CD4-positive, alpha-beta T cell treated with Interleukin-4 for 1 hour (primary cell): ENCODE data around the gene TGFBR3L.
"Not testable (repeated sequence)": the region's sequence is repeated elsewhere in the genome, so short reads cannot be mapped to it uniquely, and the experiment has no call there.

Experiments
- DNase-seq, 2 donors: peaks; one replicate each; pipeline ENCODE4 v3.0.0-alpha.2; 2020 to 2022

TGFBR3L gene

GRCh38 chr19:7881910-7882309 lies 32.7 kb upstream of the TGFBR3L start:
- DNase-seq, result no peak

DNA sequence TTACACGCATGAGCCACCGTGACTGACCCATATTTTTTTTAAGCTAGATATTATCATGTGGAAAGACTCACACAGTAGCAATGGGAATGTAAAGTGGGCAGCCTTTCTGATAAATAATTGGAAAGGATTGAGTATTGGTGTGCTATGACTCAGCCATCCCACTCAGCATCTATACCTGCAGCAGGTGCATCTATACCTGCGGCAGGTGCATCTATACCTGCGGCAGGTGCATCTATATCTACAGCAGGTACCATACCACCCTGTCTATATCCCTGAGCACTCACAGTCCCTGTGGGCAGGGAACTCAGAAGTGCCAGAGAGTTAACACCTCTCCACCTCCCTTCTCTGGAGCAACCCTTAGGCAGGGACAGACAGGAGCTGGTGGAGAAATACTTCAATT lies 31.5 kb upstream of the TGFBR3L start:
- DNase-seq, result no peak

DNA sequence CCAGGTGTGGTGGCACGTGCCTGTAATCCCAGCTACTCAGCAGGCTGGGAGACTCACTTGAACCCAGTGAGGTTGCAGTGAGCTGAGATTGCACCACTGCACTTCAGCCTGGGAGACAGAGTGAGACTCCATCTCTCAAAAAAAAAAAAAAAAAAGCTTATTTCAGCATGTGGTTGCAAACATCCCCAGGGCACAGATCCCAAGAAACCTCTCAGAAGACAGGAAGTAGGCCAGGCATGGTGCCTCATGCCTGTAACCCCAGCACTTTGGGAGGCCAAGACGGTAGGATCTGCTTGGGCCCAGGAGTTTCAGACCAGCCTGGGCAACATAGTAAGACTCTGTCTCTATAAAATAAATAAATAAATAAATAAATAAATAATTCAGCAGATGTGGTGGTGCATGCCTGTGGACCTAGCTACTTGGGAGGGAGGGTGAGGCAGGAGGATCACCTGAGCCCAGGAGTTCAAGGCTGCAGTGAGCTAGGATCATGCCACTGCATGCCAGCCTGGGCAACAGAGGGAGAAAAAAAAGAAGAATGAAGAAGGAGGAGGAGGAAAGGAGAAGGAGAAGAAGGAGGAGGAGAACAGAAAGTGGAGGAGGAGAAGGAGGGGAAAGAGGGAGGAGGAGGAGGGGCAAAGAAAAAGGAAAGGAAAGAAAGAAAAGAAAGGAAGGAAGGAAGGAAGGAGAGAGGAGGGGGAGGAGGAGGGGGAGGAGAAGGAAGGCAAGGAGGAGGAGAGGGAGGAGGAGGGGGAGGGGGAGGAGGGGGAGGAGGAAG lies 30.6 kb upstream of the TGFBR3L start:
- no peak for DNase-seq

GRCh38 chr19:7885818-7886217 lies 28.8 kb upstream of the TGFBR3L start:
- no peak for DNase-seq

DNA sequence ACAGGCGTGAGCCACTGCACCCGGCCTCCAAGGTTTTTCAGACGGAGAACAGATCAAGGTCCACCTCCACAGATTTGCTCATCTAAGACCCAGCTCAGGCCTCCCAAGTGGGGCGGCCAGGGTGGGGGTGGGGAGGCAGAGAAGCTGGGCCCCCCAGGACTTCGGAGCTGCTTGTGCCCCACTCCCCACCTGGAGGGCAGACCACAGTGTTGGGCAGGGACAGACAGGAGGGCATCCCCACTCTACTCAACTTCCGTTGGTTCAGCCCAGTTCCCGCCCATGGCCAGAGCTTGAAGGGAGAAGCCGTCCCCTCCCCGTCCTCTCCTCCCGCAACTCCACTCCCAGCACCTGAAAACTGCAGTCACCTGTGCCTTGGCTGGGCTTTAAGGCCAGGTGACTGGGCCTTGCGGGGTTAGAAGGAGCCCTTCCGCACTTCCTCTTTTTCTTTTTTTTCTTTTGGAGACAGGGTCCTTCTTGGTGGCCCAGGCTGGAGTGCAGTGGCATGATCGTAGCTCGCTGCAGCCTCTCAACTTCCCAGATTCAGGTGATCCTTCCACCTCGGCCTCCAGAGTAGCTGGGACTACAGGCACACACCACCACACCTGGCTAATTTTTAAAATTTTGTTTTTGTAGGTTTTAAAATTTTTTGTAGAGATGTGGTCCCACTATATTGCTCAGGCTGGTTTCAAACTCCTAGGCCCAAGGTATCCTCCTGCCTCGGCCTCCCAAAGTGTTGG lies 27.1 kb upstream of the TGFBR3L start:
- DNase-seq, result no peak

DNA sequence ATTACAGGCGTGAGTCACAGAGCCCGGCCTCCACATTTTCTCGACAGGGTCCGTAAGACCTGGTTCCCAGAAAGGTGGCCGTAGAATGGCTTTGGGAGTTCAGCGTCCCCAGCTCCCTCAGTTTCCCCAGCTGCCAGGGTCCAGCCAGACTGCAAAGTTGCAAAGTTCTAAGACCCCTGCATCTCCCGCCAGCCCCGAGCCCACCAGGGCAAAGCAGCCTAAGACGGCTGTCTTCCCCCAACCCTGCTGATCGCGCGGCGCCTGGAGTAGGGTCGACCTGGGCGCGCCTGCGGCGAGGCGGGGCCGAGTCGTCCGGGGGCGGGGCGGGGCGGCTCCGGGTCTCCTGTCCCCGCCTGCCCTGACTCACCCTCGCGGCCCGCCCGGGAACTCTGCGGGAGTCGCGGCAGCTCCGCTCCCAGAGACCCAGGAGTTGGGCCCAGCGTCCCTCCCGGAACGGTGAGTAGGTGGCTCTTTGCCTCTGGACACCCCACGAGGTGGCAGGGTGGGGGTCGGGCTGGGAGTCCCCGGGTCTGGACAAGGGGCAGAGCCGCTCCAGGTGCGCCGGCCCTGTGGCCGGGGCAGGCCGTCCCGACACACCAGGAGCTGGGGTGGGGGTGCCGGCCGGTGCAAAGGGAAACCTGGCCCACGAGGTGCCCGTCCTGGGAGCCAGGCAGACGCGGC lies 26.3 kb upstream of the TGFBR3L start, which contains the start of gene LRRC8E:
TSS of gene LRRC8E (plus strand) at position 366 of the 681 bp plus-strand sequence. CDS start 7,094 bp downstream, outside the sequence.
- DNase-seq, result no peak

GRCh38 chr19:7888826-7889217 lies 25.8 kb upstream of the TGFBR3L start:
- no peak for DNase-seq

DNA sequence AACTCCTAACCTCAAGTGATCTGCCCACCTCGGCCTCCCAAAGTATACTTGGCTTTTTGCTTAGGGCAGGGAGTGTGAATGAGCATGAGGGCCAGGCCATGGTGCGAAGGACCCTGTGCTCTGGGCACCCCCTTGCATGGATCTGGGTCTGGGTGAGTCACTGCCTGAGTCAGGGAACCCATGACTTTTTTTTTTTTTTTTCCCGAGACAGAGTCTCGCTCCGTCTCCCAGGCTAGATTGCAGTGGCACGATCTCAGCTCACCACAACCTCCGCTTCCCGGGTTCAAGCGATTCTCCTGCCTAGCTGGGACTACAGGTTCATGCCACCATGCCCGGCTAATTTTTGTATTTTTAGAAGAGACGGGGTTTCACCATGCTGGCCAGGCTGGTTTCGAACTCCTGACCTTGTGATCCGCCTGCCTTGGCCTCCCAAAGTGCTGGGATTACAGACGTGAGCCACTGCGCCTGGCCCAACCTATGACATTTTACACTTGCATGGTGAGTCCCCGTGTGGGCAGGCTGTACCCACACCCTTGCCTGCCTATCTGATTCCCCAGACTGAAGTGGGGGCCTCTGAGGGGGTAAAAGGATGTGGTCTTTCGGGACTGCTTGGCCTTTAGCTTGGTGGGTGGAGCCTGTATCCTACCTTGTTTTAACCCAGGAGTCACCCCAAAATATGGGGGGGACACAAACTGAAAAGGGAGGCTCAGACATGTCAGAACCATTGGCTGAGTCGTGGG lies 21.1 kb upstream of the TGFBR3L start:
- not testable (repeated sequence) for DNase-seq

- no peak for DNase-seq
These were observed 19.9 kb upstream of the TGFBR3L start for GRCh38 chr19:7894612-7895309.

DNA sequence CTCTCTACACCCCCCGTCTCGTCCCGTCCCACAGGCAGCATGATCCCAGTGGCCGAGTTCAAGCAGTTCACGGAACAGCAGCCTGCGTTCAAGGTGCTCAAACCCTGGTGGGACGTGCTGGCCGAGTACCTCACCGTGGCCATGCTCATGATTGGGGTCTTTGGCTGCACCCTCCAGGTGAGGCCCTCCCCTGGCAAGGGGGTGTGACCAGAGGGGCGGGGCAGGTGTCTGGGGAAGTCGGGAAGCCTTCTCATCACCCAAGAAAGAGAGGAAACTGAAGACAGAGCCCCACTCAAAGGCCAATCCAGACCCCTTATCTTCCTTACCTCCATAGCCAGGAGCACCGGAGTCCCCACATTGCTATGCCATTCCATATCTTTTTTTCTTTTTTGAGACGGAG lies 19.1 kb upstream of the TGFBR3L start:
- DNase-seq, result no peak

GRCh38 chr19:7897292-7897691 lies 17.3 kb upstream of the TGFBR3L start:
- DNase-seq, result no peak

GRCh38 chr19:7898967-7899366 lies 15.7 kb upstream of the TGFBR3L start:
- no peak for DNase-seq

GRCh38 chr19:7899751-7900378 lies 14.8 kb upstream of the TGFBR3L start:
- no peak for DNase-seq

DNA sequence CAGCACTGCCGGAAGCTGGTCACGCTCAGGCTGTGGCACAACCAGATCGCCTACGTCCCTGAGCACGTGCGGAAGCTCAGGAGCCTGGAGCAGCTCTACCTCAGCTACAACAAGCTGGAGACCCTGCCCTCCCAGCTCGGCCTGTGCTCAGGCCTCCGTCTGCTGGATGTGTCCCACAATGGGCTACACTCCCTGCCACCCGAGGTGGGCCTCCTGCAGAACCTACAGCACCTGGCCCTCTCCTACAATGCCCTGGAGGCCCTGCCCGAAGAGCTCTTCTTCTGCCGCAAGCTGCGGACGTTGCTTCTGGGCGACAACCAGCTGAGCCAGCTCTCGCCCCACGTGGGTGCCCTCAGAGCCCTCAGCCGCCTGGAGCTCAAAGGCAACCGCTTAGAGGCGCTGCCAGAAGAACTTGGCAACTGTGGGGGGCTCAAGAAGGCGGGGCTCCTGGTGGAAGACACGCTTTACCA lies 14.2 kb upstream of the TGFBR3L start:
- no peak for DNase-seq

GRCh38 chr19:7900931-7901330 lies 13.7 kb upstream of the TGFBR3L start:
- no peak for DNase-seq

DNA sequence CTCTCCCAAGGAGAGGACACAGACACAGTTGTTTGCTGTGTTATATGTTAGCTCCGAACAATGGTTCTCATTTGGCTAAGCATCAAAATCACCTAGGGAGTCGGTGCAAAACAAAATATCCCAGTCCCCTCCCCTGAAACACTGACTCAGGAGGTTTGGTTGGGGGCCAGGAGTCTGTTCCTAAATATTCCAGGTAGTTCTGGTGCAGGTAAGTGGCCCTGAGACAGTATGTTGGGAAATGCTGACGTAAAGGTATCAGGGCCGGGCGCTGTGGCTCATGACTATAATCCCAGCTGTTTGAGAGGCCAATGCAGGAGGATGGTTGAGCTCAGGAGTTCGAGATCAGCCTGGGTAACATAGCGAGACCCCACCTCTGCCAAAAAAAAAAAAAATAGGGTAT lies 13.3 kb upstream of the TGFBR3L start:
- DNase-seq, result no peak

- DNase-seq, result no peak
These were observed 11.8 kb upstream of the TGFBR3L start for GRCh38 chr19:7902796-7903243.

DNA sequence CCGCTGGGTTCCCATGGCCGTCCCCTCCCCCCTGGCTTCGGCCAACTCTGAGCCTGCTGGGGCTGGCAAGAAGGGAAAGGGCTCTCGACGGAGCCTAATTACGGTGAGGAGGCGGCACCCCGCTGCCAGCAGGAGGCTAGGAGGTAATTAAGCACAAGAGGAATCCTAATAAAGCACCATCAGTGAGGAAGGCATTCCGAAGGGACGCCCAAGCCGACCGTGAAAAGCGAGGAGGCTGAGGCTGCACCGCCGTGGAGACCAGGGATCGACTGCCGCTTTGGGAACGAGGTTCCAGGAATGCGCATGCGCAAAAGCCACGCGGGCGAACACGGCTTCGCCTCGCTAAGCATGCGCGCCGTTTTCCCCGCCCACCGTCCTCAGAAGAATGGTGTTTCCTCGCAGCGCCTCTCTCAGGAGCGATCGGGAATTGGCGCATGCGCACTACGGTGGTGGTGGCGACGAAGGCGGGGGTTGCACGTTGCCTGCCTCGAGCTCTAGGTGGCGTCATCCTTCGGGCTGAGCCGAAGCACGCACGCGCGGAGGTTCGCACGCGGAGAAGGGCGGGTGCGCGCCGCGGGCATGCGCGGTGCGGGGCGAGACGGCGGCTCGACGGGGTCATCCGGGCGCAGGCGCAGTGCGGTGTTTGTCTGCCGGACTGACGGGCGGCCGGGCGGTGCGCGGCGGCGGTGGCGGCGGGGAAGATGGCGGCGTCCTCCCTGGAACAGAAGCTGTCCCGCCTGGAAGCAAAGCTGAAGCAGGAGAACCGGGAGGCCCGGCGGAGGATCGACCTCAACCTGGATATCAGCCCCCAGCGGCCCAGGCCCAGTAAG lies 11.2 kb upstream of the TGFBR3L start, which contains the start of gene MAP2K7:
TSS of gene MAP2K7 (plus strand) at position 634 of the 830 bp plus-strand sequence. CDS start at position 702, 68 bp downstream.
- peak; percentile 100 for DNase-seq

DNA sequence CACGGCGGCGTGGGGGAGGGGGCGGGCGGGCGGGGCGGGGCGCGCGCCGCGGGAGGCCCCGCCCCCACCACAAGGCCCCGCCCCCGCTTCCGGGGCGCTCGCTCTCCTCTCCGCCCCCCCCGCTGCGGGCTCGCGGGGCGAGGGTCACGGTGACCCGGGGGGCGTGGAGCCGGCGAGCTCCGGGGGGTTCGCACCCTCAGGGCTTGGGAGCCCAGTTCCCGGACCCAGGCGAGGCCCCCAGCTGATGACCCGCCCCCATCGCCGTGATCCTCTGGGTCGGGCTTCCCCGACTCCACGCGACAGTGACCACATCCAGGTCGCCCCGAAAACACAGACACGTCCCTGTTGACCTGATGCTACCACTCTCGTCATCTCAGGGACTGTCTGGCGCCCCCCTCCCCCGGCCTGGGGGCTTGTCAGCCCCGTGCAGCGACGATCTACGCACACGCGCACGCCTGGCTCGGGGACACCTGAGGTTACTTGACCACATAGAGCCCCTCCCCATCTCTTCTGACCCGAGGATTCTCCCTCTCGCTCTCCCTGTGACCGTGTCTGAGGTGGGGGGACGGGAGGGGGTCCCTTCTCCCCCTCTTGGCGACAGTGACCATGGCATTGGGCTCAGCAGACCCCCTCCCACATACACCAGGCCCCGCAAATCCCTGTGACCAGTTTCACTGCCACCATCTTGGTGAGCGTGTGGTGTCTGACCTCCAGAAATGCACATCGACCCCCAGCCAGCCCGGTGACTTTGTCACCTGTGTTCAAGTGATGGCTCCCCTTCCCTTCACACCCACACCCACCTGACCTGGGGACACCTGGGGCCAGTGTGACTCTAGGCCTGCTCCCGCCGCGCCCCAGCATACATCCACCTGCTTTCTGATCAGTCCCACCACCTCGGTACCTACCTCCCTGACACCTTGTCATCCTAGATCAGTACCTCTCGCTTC lies 10.3 kb upstream of the TGFBR3L start:
- DNase-seq, result peak; percentile 89 to 91
